ENCODE results near the gene OLFML2B. TPM values are rescaled to one million over a fixed set of nuclear protein-coding genes. Genes with fewer than 3 reads are reported as not detected.

The OLFML2B gene
- total RNA-seq, 1 experiment from 2014 or later = 1.4 TPM

DNA sequence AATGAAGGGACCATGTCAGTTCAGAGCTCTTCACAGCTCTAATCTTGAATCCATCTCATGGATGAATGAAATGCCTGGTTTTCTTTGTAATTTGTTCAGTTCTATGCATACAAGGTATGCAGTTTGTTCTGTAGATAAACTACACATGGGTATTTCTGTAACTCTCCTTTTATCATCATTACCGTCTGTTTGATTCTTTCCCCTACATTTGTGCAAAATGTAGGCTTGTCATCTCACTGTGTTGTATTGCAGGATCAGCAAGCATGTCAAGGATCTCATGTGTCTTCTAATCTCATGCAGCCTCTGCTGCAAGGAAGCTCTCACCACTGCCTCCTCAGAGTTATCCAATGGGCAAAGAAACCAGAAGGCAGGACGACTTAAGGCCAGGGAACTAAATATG is 79.3 kb downstream of the OLFML2B start:
- no peak overlapping the region for H3K27ac ChIP-seq (ENCODE audit: insufficient read length, low read depth, low read length)
- H3K56ac ChIP-seq (ENCODE audit: insufficient read length, low read depth, low read length) = no peak overlapping the region
- no peak overlapping the region for H2BK12ac ChIP-seq (ENCODE audit: insufficient read length, low read depth, low read length)
- no peaks in the 10 kb centered on the region for H3K79me1 ChIP-seq (ENCODE audit: insufficient read depth, low read depth, low read length, poor library complexity, severe bottlenecking)
- H3K9ac ChIP-seq (ENCODE audit: extremely low read depth, insufficient read length, low read length) = no peak overlapping the region
- H4K20me1 ChIP-seq (ENCODE audit: control insufficient read depth, insufficient read depth, insufficient read length) = no peaks in the 10 kb centered on the region
- no peak overlapping the region for H4K8ac ChIP-seq (replicated peaks; ENCODE audit: insufficient read length, low read depth, low read length)
- Mint-ChIP-seq H3K27me3 (ENCODE audit: low read depth) (no peaks in the 10 kb centered on the region), H3K4me1 (peaks cover 16 to 26% of the 10 kb centered on the region in 2 experiments), H3K9me3 (no peaks in the 10 kb centered on the region), H3K36me3 (ENCODE audit: insufficient read depth in 1 of 3, low read depth in 3 of 3) (no peaks in the 10 kb centered on the region), H3K4me3 (no peak overlapping the region), H3K27ac (no peak overlapping the region)
- H2AFZ ChIP-seq (ENCODE audit: low read length) = no peak overlapping the region
- H3K4me2 ChIP-seq (ENCODE audit: insufficient read depth, insufficient read length, low read length) = no peak overlapping the region
- no peak overlapping the region for H4K91ac ChIP-seq (ENCODE audit: insufficient read length, low read depth, low read length)
- no CpG with 5 or more reads among the region's 2 CpGs for WGBS (ENCODE audit: extremely low coverage, insufficient read length, low lambda C conversion rate)
- H2AK5ac ChIP-seq (ENCODE audit: insufficient read length, low read length) = no peak overlapping the region
- no peaks in the 10 kb centered on the region; the same call in 1 of the 2 replicates for H3K4me1 ChIP-seq (ENCODE audit: insufficient read depth, low read length)
- no peaks in the 10 kb centered on the region for H3K27me3 ChIP-seq (ENCODE audit: insufficient read depth, low read length)
- DNase-seq = no peak
- H3K23me2 ChIP-seq (ENCODE audit: insufficient read length, low read depth, low read length, poor library complexity, severe bottlenecking) = no peaks in the 10 kb centered on the region
- H2BK15ac ChIP-seq (ENCODE audit: low read depth, low read length) = no peak overlapping the region
- H2BK120ac ChIP-seq (ENCODE audit: low read depth, low read length, poor library complexity, severe bottlenecking) = no peak overlapping the region
- no peak overlapping the region for H3T11ph ChIP-seq (ENCODE audit: low read length)
- H3K18ac ChIP-seq (ENCODE audit: insufficient read length, low read depth, low read length) = no peak overlapping the region
- H2BK20ac ChIP-seq (ENCODE audit: low read depth, low read length, poor library complexity, severe bottlenecking) = no peak overlapping the region
- H3K4ac ChIP-seq (ENCODE audit: low read depth, low read length) = no peak overlapping the region
- no peak overlapping the region for H3K14ac ChIP-seq (ENCODE audit: insufficient read depth, low read length)
- no peaks in the 10 kb centered on the region for H3K9me3 ChIP-seq (ENCODE audit: control insufficient read depth, low read depth, low read length)
- H3K23ac ChIP-seq (ENCODE audit: insufficient read length, low read depth, low read length) = no peak overlapping the region
- no peak overlapping the region for H4K5ac ChIP-seq (ENCODE audit: insufficient read length, low read depth, low read length)
- TF ChIP-seq, protein P1, sequence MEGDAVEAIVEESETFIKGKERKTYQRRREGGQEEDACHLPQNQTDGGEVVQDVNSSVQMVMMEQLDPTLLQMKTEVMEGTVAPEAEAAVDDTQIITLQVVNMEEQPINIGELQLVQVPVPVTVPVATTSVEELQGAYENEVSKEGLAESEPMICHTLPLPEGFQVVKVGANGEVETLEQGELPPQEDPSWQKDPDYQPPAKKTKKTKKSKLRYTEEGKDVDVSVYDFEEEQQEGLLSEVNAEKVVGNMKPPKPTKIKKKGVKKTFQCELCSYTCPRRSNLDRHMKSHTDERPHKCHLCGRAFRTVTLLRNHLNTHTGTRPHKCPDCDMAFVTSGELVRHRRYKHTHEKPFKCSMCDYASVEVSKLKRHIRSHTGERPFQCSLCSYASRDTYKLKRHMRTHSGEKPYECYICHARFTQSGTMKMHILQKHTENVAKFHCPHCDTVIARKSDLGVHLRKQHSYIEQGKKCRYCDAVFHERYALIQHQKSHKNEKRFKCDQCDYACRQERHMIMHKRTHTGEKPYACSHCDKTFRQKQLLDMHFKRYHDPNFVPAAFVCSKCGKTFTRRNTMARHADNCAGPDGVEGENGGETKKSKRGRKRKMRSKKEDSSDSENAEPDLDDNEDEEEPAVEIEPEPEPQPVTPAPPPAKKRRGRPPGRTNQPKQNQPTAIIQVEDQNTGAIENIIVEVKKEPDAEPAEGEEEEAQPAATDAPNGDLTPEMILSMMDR (conservative IDR thresholded peaks at IDR 0.05) = no peak
- no peaks in the 10 kb centered on the region for H3K79me2 ChIP-seq (ENCODE audit: insufficient read depth, low read length)
- H2BK5ac ChIP-seq (ENCODE audit: insufficient read length, low read length) = no peak overlapping the region

All from H9 (cell line).